ENCODE data around the gene CDC42.

GRCh38 chr1:22110016-22110415 is 57.5 kb downstream of the CDC42 start:
- TF ChIP-seq CTCF (IDR thresholded peaks at IDR 0.05) = no peak
- TF ChIP-seq POLR2AphosphoS5 (IDR thresholded peaks at IDR 0.05) = no peak
